Left lung (tissue), 10 donors: Measurements from ENCODE around the gene TDRD10. TPM values are rescaled to one million over a fixed set of nuclear protein-coding genes. Genes with fewer than 3 reads are reported as not detected.
"Not testable (repeated sequence)": the region's sequence is repeated elsewhere in the genome, so short reads cannot be mapped to it uniquely, and the experiment has no call there.

Experiments
- ATAC-seq: fragments of 200-7000 bp; cut with Tn5 transposase; one replicate; pipeline ENCODE4 v1.9.1; 2020; ENCODE audit warnings: moderate library complexity
- DNase-seq, 4 donors: peaks; one replicate each; pipeline ENCODE4 v3.0.0-alpha.2; 2013 to 2020
- H3K27ac ChIP-seq, 2 donors: fragments of 200-600 bp; sonication (generic) in 1 of 2; one replicate each; pipeline versions ENCODE4 v1.5.0 to v1.8.0; 2020 to 2021
- H3K27me3 ChIP-seq, 2 donors: fragments of 200-600 bp; sonication (generic) in 1 of 2; one replicate each; pipeline versions ENCODE4 v1.5.0 to v1.8.0; 2020 to 2021
- H3K36me3 ChIP-seq, 2 donors: fragments of 200-600 bp; sonication (generic) in 1 of 2; one replicate each; pipeline versions ENCODE4 v1.5.0 to v1.8.0; 2020 to 2021
- H3K4me1 ChIP-seq, 2 donors: fragments of 200-600 bp; one replicate each; pipeline ENCODE4 v1.8.0; 2021
- H3K4me3 ChIP-seq, 2 donors: fragments of 200-600 bp; sonication (generic) in 1 of 2; one replicate each; pipeline versions ENCODE4 v1.5.0 to v1.8.0; 2020 to 2021; ENCODE audit warnings: mild to moderate bottlenecking in 1 of 2
- H3K9me3 ChIP-seq, 2 donors: fragments of 200-600 bp; sonication (generic) in 1 of 2; one replicate each; pipeline versions ENCODE4 v1.5.0 to v1.8.0; 2020 to 2021
- CTCF ChIP-seq, 2 donors: fragments of 200-600 bp; sonication (generic) in 1 of 2; IDR thresholded peaks; one replicate each; pipeline versions ENCODE4 v1.5.0 to v1.8.0; 2021; ENCODE audit warnings: antibody characterized with exemption in 2 of 2
- intact Hi-C, 2 donors: fragments of 100-400 bp; cut with DNase I; formaldehyde crosslinking; loops; one replicate each; pipeline versions ENCODE4 v1.11.2 to v1.14.2; 2022
- polyA plus RNA-seq, 6 donors: library from polyadenylated mRNA; unstranded; fragments of 120-200 nt; gene quantifications; one replicate each; pipeline ENCODE4 v1.2.1, GENCODE V29; 2013; ENCODE audit not compliant: insufficient read length in 6 of 6
- total RNA-seq, 2 donors: library from RNA; stranded (reverse); fragmentation: NEBNext Ultra II Directional; extraction: Animal tissue kit (Norgen Biotek cat#: 25700); gene quantifications; one replicate each; pipeline ENCODE4 v1.2.1, GENCODE V29; 2021
- donor health status: DM: no; HTN: yes; CAD: no.
- donor health status: DM: no; HTN: no; CAD: no.

TDRD10 gene
- total and polyA plus RNA-seq, 8 donors, result 3.1 to 5.0 (median 3.6) TPM

- no peak for TF ChIP-seq CTCF (IDR thresholded peaks at IDR 0.05)
- intact Hi-C loops, result loop anchor here in 1 of 2 donors (10.0 kb wide), 1 partner anchor 60 kb away; no protein-coding TSS in a partner anchor
- peaks cover 27 to 51% of the 10 kb centered on the region in 2 donors for H3K4me1 ChIP-seq
- DNase-seq (peak in 1 of 4 donors; percentile 61), ATAC-seq (peak; percentile 49)
- no peak overlapping the region for H3K4me3 ChIP-seq
- no peaks in the 10 kb centered on the region for H3K27me3 ChIP-seq
- H3K9me3 ChIP-seq, result no peaks in the 10 kb centered on the region
- H3K36me3 ChIP-seq, result peaks cover 0 to 19% of the 10 kb centered on the region in 2 donors
- peak overlapping the region; percentile 69 to 73 for H3K27ac ChIP-seq
Observed at GRCh38 chr1:154485106-154485505, 16.9 kb upstream of the TDRD10 start.

GRCh38 chr1:154485910-154486496 is 16.0 kb upstream of the TDRD10 start:
- no peak for DNase-seq
- peaks cover 27 to 56% of the 10 kb centered on the region in 2 donors for H3K4me1 ChIP-seq
- H3K27ac ChIP-seq, result peak overlapping the region in 1 of 2 donors; percentile 73
- H3K36me3 ChIP-seq, result peaks cover 0 to 19% of the 10 kb centered on the region in 2 donors
- ATAC-seq, result no peak
- H3K27me3 ChIP-seq, result no peaks in the 10 kb centered on the region
- no peaks in the 10 kb centered on the region for H3K9me3 ChIP-seq
- intact Hi-C loops, result loop anchor here in 1 of 2 donors (10.0 kb wide), 1 partner anchor 59 kb away; no protein-coding TSS in a partner anchor
- no peak for TF ChIP-seq CTCF (IDR thresholded peaks at IDR 0.05)
- H3K4me3 ChIP-seq, result no peak overlapping the region

GRCh38 chr1:154486756-154487155 is 15.3 kb upstream of the TDRD10 start:
- peaks cover 0 to 19% of the 10 kb centered on the region in 2 donors for H3K36me3 ChIP-seq
- not testable (repeated sequence) for H3K9me3 ChIP-seq, H3K27me3 ChIP-seq, H3K4me3 ChIP-seq, DNase-seq, ATAC-seq
- intact Hi-C loops, result loop anchor here in 1 of 2 donors (10.0 kb wide), 1 partner anchor 58 kb away; no protein-coding TSS in a partner anchor
- H3K27ac ChIP-seq, result peak overlapping the region; percentile 21 to 73
- H3K4me1 ChIP-seq, result peaks cover 27 to 62% of the 10 kb centered on the region in 2 donors

- intact Hi-C loops, result loop anchor here in 1 of 2 donors (10.0 kb wide), 1 partner anchor 56 kb away; no protein-coding TSS in a partner anchor
- Histone ChIP-seq H3K27ac (peak overlapping the region in 1 of 2 donors; percentile 45), H3K9me3 (no peaks in the 10 kb centered on the region), H3K36me3 (peaks cover 0 to 15% of the 10 kb centered on the region in 2 donors), H3K4me3 (no peak overlapping the region), H3K4me1 (peaks cover 32 to 80% of the 10 kb centered on the region in 2 donors), H3K27me3 (no peaks in the 10 kb centered on the region)
- ATAC-seq (no peak), DNase-seq (no peak)
- TF ChIP-seq CTCF (IDR thresholded peaks at IDR 0.05), result no peak
Observed at GRCh38 chr1:154488922-154489321, 13.1 kb upstream of the TDRD10 start.

GRCh38 chr1:154489695-154490274 is 12.2 kb upstream of the TDRD10 start:
- ATAC-seq (no peak), DNase-seq (no peak)
- intact Hi-C loops, result loop anchor here in 1 of 2 donors (10.0 kb wide), 1 partner anchor 55 kb away; no protein-coding TSS in a partner anchor
- no peaks in the 10 kb centered on the region for H3K27me3 ChIP-seq
- peak overlapping the region in 1 of 2 donors; percentile 30 for H3K27ac ChIP-seq
- H3K4me1 ChIP-seq, result peaks cover 25 to 73% of the 10 kb centered on the region in 2 donors
- no peak overlapping the region for H3K4me3 ChIP-seq
- no peak for TF ChIP-seq CTCF (IDR thresholded peaks at IDR 0.05)
- H3K9me3 ChIP-seq, result no peaks in the 10 kb centered on the region
- H3K36me3 ChIP-seq, result peaks cover 0 to 13% of the 10 kb centered on the region in 2 donors
